Endothelial cell of umbilical vein (primary cell): Measurements from ENCODE around the gene DKK3. TPM values are rescaled to one million over a fixed set of nuclear protein-coding genes. Genes with fewer than 3 reads are reported as not detected.

Source experiments
- BruUV-seq: library from RNA; stranded (reverse); fragments of 400-500 nt; replicated peaks from 2 replicates; lab custom pipeline; 2021; lab: Mats Ljungman, UMichigan
- CTCF ChIA-PET: fragments of 300-600, 350-600 bp; sonication (Branson Sonifier 250); formaldehyde crosslinking; loops from one replicate; lab custom pipeline; 2021; ENCODE audit warnings: antibody characterized with exemption, inconsistent platforms; lab: Charles Lee
- POLR2A ChIA-PET: fragments of 300-600, 350-600 bp; sonication (Branson Sonifier 250); formaldehyde crosslinking; loops from one replicate; lab custom pipeline; 2021; ENCODE audit warnings: antibody characterized with exemption, inconsistent platforms; lab: Charles Lee
- DNase-seq: peaks from one replicate; pipeline ENCODE4 v3.0.0-alpha.2; 2011; ENCODE audit warnings: low read depth, low spot score
- FAIRE-seq: peaks from 2 replicates; lab custom pipeline; 2011; peaks lifted over from hg19 to GRCh38; lab: Jason Lieb, UNC
- H2AFZ ChIP-seq: 2 replicates; pipeline ENCODE4 v1.6.0; 2012; ENCODE audit warnings: low read depth, low read length, control low read depth, inconsistent platforms
- H3K27ac ChIP-seq: 2 replicates; pipeline ENCODE4 v1.5.1; 2011; ENCODE audit warnings: low read depth, mild to moderate bottlenecking, control low read depth, low read length, moderate library complexity; ENCODE audit not compliant: insufficient read depth
- H3K27me3 ChIP-seq, 2 experiments: 2 replicates each; pipeline versions ENCODE4 v1.6.0 to v1.6.1; 2011; ENCODE audit warnings: low read length in 2 of 2, mixed read lengths in 1 of 2; ENCODE audit not compliant: control insufficient read depth in 2 of 2, insufficient read depth in 2 of 2
- H3K36me3 ChIP-seq, 2 experiments: 2 replicates in 1 of 2; 3 replicates in 1 of 2; pipeline ENCODE4 v1.5.1; 2011; ENCODE audit warnings: low read length in 2 of 2, mild to moderate bottlenecking in 1 of 2, moderate library complexity in 1 of 2; ENCODE audit not compliant: control insufficient read depth in 2 of 2, insufficient read depth in 2 of 2; ENCODE audit errors: extremely low read depth in 1 of 2
- H3K4me1 ChIP-seq: 3 replicates; pipeline ENCODE4 v1.5.1; 2011; ENCODE audit warnings: mild to moderate bottlenecking, low read length; ENCODE audit not compliant: control insufficient read depth, insufficient read depth; ENCODE audit errors: extremely low read depth
- H3K4me2 ChIP-seq: 2 replicates; pipeline ENCODE4 v1.6.1; 2011; ENCODE audit warnings: low read length, control low read depth, mixed read lengths; ENCODE audit not compliant: insufficient read depth
- H3K4me3 ChIP-seq, 3 experiments: fragments of 200-600 bp in 1 of 3; sonication (generic), shearing (Covaris generic) in 1 of 3; replicated peaks in 1 of 3; 2 replicates each; pipeline ENCODE4 v1.5.1; 2011 to 2016; ENCODE audit warnings: control low read depth in 3 of 3, low read length in 3 of 3, mild to moderate bottlenecking in 2 of 3, inconsistent platforms in 1 of 3, low read depth in 1 of 3, moderate library complexity in 1 of 3; ENCODE audit not compliant: insufficient read depth in 1 of 3
- H3K79me2 ChIP-seq: 2 replicates; pipeline ENCODE4 v1.6.0; 2012; ENCODE audit warnings: low read length, inconsistent platforms; ENCODE audit not compliant: control insufficient read depth, insufficient read depth
- H3K9ac ChIP-seq: replicated peaks from 2 replicates; pipeline ENCODE3; 2011; ENCODE audit warnings: low read length, control low read depth; ENCODE audit not compliant: insufficient read depth; ENCODE audit errors: extremely low read depth
- H3K9me1 ChIP-seq: replicated peaks from 3 replicates; pipeline ENCODE4 v1.6.0; 2011; ENCODE audit warnings: mild to moderate bottlenecking, low read length; ENCODE audit not compliant: control insufficient read depth, insufficient read depth; ENCODE audit errors: extremely low read depth
- H3K9me3 ChIP-seq: replicated peaks from 2 replicates; pipeline ENCODE4 v1.5.1; 2012; ENCODE audit warnings: low read length, inconsistent platforms; ENCODE audit not compliant: control insufficient read depth, insufficient read depth
- H4K20me1 ChIP-seq: replicated peaks from 2 replicates; pipeline ENCODE3; 2011; ENCODE audit warnings: mild to moderate bottlenecking, low read length; ENCODE audit not compliant: control insufficient read depth, insufficient read depth; ENCODE audit errors: extremely low read depth
- CTCF ChIP-seq, 2 donors: IDR thresholded peaks; 1 replicate in 1 of 2; 2 replicates in 1 of 2; pipeline ENCODE4 v1.5.1; 2011; ENCODE audit warnings: low read length in 2 of 2, mild to moderate bottlenecking in 2 of 2, moderate library complexity in 2 of 2, control low read depth in 1 of 2, inconsistent platforms in 1 of 2, low read depth in 1 of 2; ENCODE audit not compliant: insufficient read depth in 1 of 2; ENCODE audit errors: extremely low read depth in 1 of 2
- JUN ChIP-seq: IDR thresholded peaks from 2 replicates; pipeline ENCODE4 v1.6.1; 2011; ENCODE audit warnings: borderline replicate concordance, low read depth; ENCODE audit not compliant: insufficient read length, insufficient read depth
- POLR2A ChIP-seq: IDR thresholded peaks from 2 replicates; pipeline ENCODE4 v1.6.1; 2012; ENCODE audit warnings: low read depth, mild to moderate bottlenecking, control low read depth, low read length
- POLR2AphosphoS5 ChIP-seq: IDR thresholded peaks from 2 replicates; pipeline ENCODE4 v1.6.1; 2012; ENCODE audit warnings: low read depth, mild to moderate bottlenecking, control low read depth, low read length, moderate library complexity; ENCODE audit not compliant: insufficient read depth
- dilution Hi-C: fragments of 300-500 bp; cut with MboI; formaldehyde crosslinking; loops from one replicate; pipeline ENCODE4 v1.15.0; 2019; ENCODE audit warnings: low sequenced_read_pairs; ENCODE audit not compliant: extremely low pct_ligation_motif_present
- intact Hi-C: fragments of 100-400 bp; cut with micrococcal nuclease; formaldehyde crosslinking; loops from one replicate; pipeline ENCODE4 v1.10.0; 2022
- polyA plus RNA-seq, 4 experiments: library from polyadenylated mRNA; depleted of rRNA in 3 of 4; stranded (reverse) in 3 of 4; unstranded in 1 of 4; fragments of >200 nt; gene quantifications; 2 replicates each; pipeline versions ENCODE4 v1.2.1 to v1.2.3, GENCODE V29; 2011 to 2012; ENCODE audit warnings: missing spikeins in 1 of 4
- total RNA-seq: library from RNA; stranded (reverse); gene quantifications from 2 replicates; pipeline ENCODE4 v1.2.3, GENCODE V29; 2021

DKK3 gene
- total and polyA plus RNA-seq, 2 donors (not counting 3 experiments of a cell fraction or from before 2014, with no cell fraction given): 131 to 335 TPM

DNA sequence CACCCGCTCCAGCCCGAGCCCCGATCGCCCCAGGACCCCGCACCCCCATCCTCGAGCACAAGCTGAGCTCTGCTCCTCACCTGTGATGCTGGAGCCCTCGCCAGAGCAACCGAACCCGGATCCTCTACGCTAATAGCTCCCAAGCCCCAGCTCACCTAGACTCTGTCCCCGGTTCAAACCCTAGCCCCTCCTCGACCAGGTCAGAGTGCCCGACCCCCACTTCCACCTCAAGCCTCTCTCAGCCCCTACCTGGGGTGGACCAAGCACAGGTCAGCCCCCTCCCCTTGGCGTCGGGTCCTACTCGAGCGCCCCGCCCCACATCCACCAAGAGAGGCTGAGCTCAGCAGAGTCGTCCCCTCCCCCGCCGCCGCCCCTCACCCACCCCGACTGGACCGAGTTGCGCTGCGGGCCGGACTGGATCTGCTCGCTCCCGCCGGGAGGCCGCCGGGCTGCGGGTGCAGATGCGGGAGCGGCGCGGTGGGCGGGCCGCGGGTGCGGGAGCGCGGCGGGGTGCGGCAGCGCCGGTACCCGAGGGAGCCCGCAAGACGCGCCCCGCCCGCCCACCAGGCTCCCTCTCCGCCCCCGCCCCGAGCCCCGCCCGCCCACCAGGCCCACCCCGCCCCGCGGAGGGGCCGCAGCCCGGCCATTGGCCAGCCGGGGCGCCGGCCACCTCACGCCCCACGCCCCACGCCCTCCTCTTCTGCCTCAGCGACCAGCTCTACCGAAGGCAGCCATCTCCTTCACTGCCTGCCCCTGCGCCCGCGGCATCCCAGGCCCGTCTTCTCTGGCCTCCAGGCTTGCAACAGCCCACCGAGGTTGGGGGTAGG, 577 bp upstream of the DKK3 start:
- Histone ChIP-seq H3K9ac (peak overlapping the region; percentile 66), H3K27me3 (peaks cover 0 to 2% of the 10 kb centered on the region in 2 experiments), H3K9me1 (no peaks in the 10 kb centered on the region), H3K36me3 (no peaks in the 10 kb centered on the region), H3K4me2 (peak overlapping the region; percentile 78), H3K4me3 (peak overlapping the region; percentile 79 to 97 (median 91)), H4K20me1 (no peaks in the 10 kb centered on the region), H3K27ac (peak overlapping the region; percentile 12), H3K79me2 (no peaks in the 10 kb centered on the region), H3K4me1 (peaks cover 37% of the 10 kb centered on the region), H3K9me3 (no peaks in the 10 kb centered on the region), H2AFZ (peak overlapping the region; percentile 99)
- TF ChIP-seq JUN (no peak), POLR2AphosphoS5 (peak; percentile 49), POLR2A (peak; percentile 20)
- ChIA-PET POLR2A (interaction anchor here (0.6 to 2.1 kb wide), 4 partner anchors 10 to 35 kb away, joined by 3 to 5 read pairs (median 4); no protein-coding TSS in a partner anchor), CTCF (interaction anchor here (1.4 to 3.9 kb wide), 10 partner anchors 10 to 210 kb away, joined by 4 to 28 read pairs (median 7); no protein-coding TSS in a partner anchor)
- intact Hi-C loops: loop anchor here (1.0 to 2.0 kb wide), 3 partner anchors 10 to 32 kb away; no protein-coding TSS in a partner anchor
- peak; percentile 69 for DNase-seq
- FAIRE-seq: peak; percentile 12
- no TSS peak for BruUV-seq
- dilution Hi-C loops: no loop called here

DNA sequence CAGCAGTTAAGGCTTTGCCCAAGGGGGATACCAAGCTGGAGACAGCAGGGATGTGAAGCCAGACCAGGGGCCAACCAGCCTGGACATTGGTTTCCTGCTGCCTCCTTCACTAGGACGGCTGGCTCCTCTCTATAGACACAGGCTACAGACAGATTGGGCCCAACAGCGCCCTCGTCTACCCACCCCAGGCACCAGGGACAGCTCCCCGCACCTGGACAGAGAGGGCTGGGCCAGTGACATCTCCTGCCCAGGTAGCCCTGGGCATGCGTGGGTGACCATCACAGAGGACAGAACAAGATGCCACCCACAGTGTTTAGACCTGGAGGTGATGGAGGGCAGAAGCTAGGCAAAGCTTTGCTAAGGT, 1.2 kb downstream of the DKK3 start:
- intact Hi-C loops: no loop called here
- dilution Hi-C loops: no loop called here
- no peak overlapping the region for H3K4me3 ChIP-seq
- H2AFZ ChIP-seq: no peak overlapping the region
- no peak for FAIRE-seq
- no peak overlapping the region for H3K4me2 ChIP-seq
- H3K9me1 ChIP-seq: no peaks in the 10 kb centered on the region
- no peak for DNase-seq
- H3K27me3 ChIP-seq: peaks cover 0 to 2% of the 10 kb centered on the region in 2 experiments
- H3K27ac ChIP-seq: no peak overlapping the region
- ChIA-PET POLR2A (no interaction called here), CTCF (interaction anchor here (0.9 to 3.9 kb wide), 8 partner anchors 8 to 208 kb away, joined by 3 to 28 read pairs (median 7); no protein-coding TSS in a partner anchor)
- H4K20me1 ChIP-seq: no peaks in the 10 kb centered on the region
- BruUV-seq: no TSS peak
- TF ChIP-seq JUN: no peak
- peak in 1 of 2 donors; percentile 1 for TF ChIP-seq CTCF (IDR thresholded peaks at IDR 0.05; ENCODE audit: extremely low read depth in 1 of 2, insufficient read depth in 1 of 2, low read depth in 1 of 2, low read length in 2 of 2)
- H3K9me3 ChIP-seq: no peaks in the 10 kb centered on the region
- H3K4me1 ChIP-seq: peaks cover 37% of the 10 kb centered on the region
- H3K36me3 ChIP-seq: no peaks in the 10 kb centered on the region
- no peaks in the 10 kb centered on the region for H3K79me2 ChIP-seq
- H3K9ac ChIP-seq: no peak overlapping the region
